OCI-LY3 (cell line): ENCODE data around the gene AMFR.

Source experiments
- H2AFZ ChIP-seq: fragments of 200-600, 300-600 bp; shearing (Covaris generic); 2 replicates; pipeline ENCODE4 v1.6.0; 2014; ENCODE audit warnings: antibody characterized with exemption, low read depth, low read length
- H3K27ac ChIP-seq: fragments of 200-600, 300-600 bp; sonication (generic); 2 replicates; pipeline ENCODE4 v1.5.1; 2014; ENCODE audit warnings: mild to moderate bottlenecking, low read length, moderate library complexity, mixed read lengths
- H3K27me3 ChIP-seq: fragments of 200-600, 300-600 bp; sonication (generic); 2 replicates; pipeline ENCODE4 v1.6.1; 2014; ENCODE audit warnings: low read depth, low read length, mixed read lengths
- H3K36me3 ChIP-seq: fragments of 200-600, 300-600 bp; sonication (generic); replicated peaks from 2 replicates; pipeline ENCODE3; 2014; ENCODE audit warnings: low read depth, low read length, mixed read lengths
- H3K4me1 ChIP-seq: fragments of 300-600, 200-600 bp; sonication (generic); 2 replicates; pipeline ENCODE4 v1.6.1; 2014; ENCODE audit warnings: low read length, mixed read lengths
- H3K4me2 ChIP-seq: fragments of 200-600, 300-600 bp; sonication (generic); 2 replicates; pipeline ENCODE4 v1.6.1; 2014; ENCODE audit warnings: low read length, mixed read lengths
- H3K4me3 ChIP-seq: fragments of 300-600, 200-600 bp; sonication (generic); 2 replicates; pipeline ENCODE4 v1.5.1; 2014; ENCODE audit warnings: antibody characterized with exemption, mild to moderate bottlenecking, low read length, moderate library complexity
- H3K79me2 ChIP-seq: fragments of 300-600, 200-600 bp; shearing (Covaris generic); 2 replicates; pipeline ENCODE4 v1.6.1; 2014; ENCODE audit warnings: mild to moderate bottlenecking, low read length, mixed read lengths
- H3K9ac ChIP-seq: fragments of 300-600, 200-600 bp; shearing (Covaris generic); 2 replicates; pipeline ENCODE4 v1.6.0; 2014; ENCODE audit warnings: mild to moderate bottlenecking, low read length, moderate library complexity
- H3K9me3 ChIP-seq: fragments of 200-600, 300-600 bp; shearing (Covaris generic); 2 replicates; pipeline ENCODE4 v1.6.1; 2014; ENCODE audit warnings: low read length, mixed read lengths; ENCODE audit not compliant: insufficient read depth
- H4K20me1 ChIP-seq: fragments of 200-600, 300-600 bp; sonication (generic); 2 replicates; pipeline ENCODE4 v1.6.1; 2016; ENCODE audit warnings: low read length, mixed read lengths; ENCODE audit not compliant: insufficient read depth
- EZH2phosphoT487 ChIP-seq: fragments of 200-600 bp; shearing (Covaris generic); IDR thresholded peaks from 2 replicates; pipeline ENCODE4 v1.6.1; 2018; ENCODE audit warnings: antibody characterized with exemption, mixed run types, low read depth
- TF ChIP-seq, protein P1 (sequence below): fragments of 200-600, 300-600 bp; sonication (generic); IDR thresholded peaks from 2 replicates; pipeline ENCODE4 v1.5.1; 2014; ENCODE audit warnings: antibody characterized with exemption, low read length, low read depth

AMFR gene

GRCh38 chr16:56343661-56344517, 81.5 kb downstream of the AMFR start:
- Histone ChIP-seq H2AFZ (no peak overlapping the region), H3K79me2 (no peaks in the 10 kb centered on the region), H3K27me3 (no peaks in the 10 kb centered on the region), H3K4me2 (no peak overlapping the region), H3K9me3 (no peaks in the 10 kb centered on the region), H4K20me1 (no peaks in the 10 kb centered on the region), H3K36me3 (no peaks in the 10 kb centered on the region), H3K4me1 (no peaks in the 10 kb centered on the region), H3K27ac (no peak overlapping the region), H3K9ac (no peak overlapping the region), H3K4me3 (no peak overlapping the region)
- TF ChIP-seq, protein P1, sequence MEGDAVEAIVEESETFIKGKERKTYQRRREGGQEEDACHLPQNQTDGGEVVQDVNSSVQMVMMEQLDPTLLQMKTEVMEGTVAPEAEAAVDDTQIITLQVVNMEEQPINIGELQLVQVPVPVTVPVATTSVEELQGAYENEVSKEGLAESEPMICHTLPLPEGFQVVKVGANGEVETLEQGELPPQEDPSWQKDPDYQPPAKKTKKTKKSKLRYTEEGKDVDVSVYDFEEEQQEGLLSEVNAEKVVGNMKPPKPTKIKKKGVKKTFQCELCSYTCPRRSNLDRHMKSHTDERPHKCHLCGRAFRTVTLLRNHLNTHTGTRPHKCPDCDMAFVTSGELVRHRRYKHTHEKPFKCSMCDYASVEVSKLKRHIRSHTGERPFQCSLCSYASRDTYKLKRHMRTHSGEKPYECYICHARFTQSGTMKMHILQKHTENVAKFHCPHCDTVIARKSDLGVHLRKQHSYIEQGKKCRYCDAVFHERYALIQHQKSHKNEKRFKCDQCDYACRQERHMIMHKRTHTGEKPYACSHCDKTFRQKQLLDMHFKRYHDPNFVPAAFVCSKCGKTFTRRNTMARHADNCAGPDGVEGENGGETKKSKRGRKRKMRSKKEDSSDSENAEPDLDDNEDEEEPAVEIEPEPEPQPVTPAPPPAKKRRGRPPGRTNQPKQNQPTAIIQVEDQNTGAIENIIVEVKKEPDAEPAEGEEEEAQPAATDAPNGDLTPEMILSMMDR, result no peak

DNA sequence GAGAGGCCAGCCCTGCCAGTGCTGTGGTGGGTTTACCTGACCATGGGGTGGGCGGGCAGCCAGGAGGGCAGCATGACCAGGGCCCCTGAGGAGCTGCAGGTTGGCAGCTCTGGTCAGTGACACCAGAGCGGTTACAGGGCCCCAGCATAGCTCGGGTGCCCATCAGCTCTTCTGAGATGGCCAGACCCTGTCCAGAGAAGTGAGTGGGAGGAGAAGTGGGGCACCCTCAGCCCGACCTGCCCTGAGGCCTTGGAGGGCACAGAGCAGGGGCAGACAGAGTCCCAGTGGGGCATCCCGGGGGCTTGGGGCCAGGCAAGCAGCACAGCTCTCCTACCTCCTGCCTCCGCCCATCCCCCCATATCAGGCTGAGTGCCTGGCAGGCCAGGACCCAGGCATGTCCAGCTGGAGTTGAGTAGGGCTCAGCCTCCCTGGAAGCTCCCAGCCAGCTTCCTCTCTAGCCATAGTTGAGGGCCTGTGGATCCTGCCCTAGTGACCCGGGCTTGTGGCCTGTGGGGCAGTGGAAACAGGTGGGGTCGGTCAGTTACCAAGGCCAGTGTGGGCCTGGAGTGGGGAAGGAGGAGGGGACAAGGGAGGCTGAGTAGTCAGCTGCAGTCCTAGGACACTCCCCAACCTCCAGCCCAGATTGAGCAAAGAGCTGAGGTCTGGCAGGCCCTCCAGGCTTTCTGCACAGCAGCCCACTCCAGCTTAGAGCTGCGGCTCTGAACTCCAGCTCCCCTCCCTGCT, 83.5 kb downstream of the AMFR start:
- Histone ChIP-seq H4K20me1 (no peaks in the 10 kb centered on the region), H3K9me3 (no peaks in the 10 kb centered on the region), H3K79me2 (no peaks in the 10 kb centered on the region), H3K36me3 (no peaks in the 10 kb centered on the region), H3K27me3 (no peaks in the 10 kb centered on the region), H3K27ac (no peak overlapping the region), H2AFZ (no peak overlapping the region), H3K4me1 (no peaks in the 10 kb centered on the region), H3K9ac (no peak overlapping the region), H3K4me3 (no peak overlapping the region), H3K4me2 (no peak overlapping the region)
- no peak for TF ChIP-seq EZH2phosphoT487
- TF ChIP-seq, protein P1, result no peak

- H3K9ac ChIP-seq, result no peak overlapping the region
- TF ChIP-seq, protein P1, result no peak
- TF ChIP-seq EZH2phosphoT487, result no peak
- no peak overlapping the region for H3K4me2 ChIP-seq
- H2AFZ ChIP-seq, result no peak overlapping the region
- H3K79me2 ChIP-seq, result no peaks in the 10 kb centered on the region
- no peak overlapping the region for H3K4me3 ChIP-seq
- no peaks in the 10 kb centered on the region for H3K9me3 ChIP-seq
- H3K27ac ChIP-seq, result no peak overlapping the region
- H4K20me1 ChIP-seq, result no peaks in the 10 kb centered on the region
- H3K4me1 ChIP-seq, result no peaks in the 10 kb centered on the region
- H3K27me3 ChIP-seq, result no peaks in the 10 kb centered on the region
- H3K36me3 ChIP-seq, result no peaks in the 10 kb centered on the region
Measured at GRCh38 chr16:56340864-56341365, 84.4 kb downstream of the AMFR start.

GRCh38 chr16:56340416-56340815, 84.9 kb downstream of the AMFR start:
- no peak overlapping the region for H3K9ac ChIP-seq
- H3K4me1 ChIP-seq, result no peaks in the 10 kb centered on the region
- no peak overlapping the region for H2AFZ ChIP-seq
- H3K4me2 ChIP-seq, result no peak overlapping the region
- H3K79me2 ChIP-seq, result no peaks in the 10 kb centered on the region
- H4K20me1 ChIP-seq, result no peaks in the 10 kb centered on the region
- no peaks in the 10 kb centered on the region for H3K27me3 ChIP-seq
- H3K9me3 ChIP-seq, result no peaks in the 10 kb centered on the region
- no peak overlapping the region for H3K27ac ChIP-seq
- TF ChIP-seq EZH2phosphoT487, result no peak
- no peak overlapping the region for H3K4me3 ChIP-seq
- H3K36me3 ChIP-seq, result no peaks in the 10 kb centered on the region
